ENCODE results near the gene COL4A1. TPM values are rescaled to one million over a fixed set of nuclear protein-coding genes. Genes with fewer than 3 reads are reported as not detected.

Gene COL4A1
- polyA plus RNA-seq, 1 donor (not counting 4 experiments of a cell fraction or from before 2014, with no cell fraction given): 22.3 TPM

DNA sequence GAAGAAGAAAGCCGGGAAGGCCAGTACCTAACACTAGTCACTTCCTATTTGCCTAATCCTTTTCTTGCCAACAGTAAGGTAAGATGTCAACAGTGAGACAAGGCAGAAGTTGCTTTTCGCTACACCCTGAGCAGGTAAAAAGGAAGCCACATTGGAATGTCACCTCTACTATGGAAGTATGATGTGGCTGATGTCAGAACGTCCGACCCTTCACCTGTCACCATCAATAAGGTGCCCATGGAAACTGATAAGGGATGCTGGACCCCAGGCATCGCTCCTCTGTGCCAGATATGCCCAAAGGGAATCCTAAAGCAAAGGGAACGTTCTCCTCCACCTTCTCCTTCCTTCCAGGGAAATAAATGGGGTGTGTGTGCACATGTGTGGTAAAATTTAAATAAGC is 34.3 kb downstream of the COL4A1 start:
- Histone ChIP-seq H3K27me3 (ENCODE audit: control insufficient read depth, extremely low read depth, insufficient read depth, low read length) (no peaks in the 10 kb centered on the region), H3K4me3 (ENCODE audit: control insufficient read depth in 2 of 3, extremely low read depth in 1 of 3, insufficient read depth in 2 of 3, low read depth in 1 of 3, low read length in 3 of 3) (no peak overlapping the region), H3K9me1 (ENCODE audit: control insufficient read depth, extremely low read depth, insufficient read depth, low read length) (no peaks in the 10 kb centered on the region), H2AFZ (ENCODE audit: control insufficient read depth, low read length) (no peak overlapping the region), H3K9me3 (ENCODE audit: control insufficient read depth, low read depth, low read length) (no peaks in the 10 kb centered on the region), H3K79me2 (ENCODE audit: control insufficient read depth, insufficient read depth, low read length) (peaks cover 25% of the 10 kb centered on the region), H3K36me3 (ENCODE audit: control insufficient read depth in 2 of 2, extremely low read depth in 1 of 2, insufficient read depth in 2 of 2, low read length in 2 of 2) (no peaks in the 10 kb centered on the region), H3K4me1 (ENCODE audit: control insufficient read depth, extremely low read depth, insufficient read depth, low read length) (no peaks in the 10 kb centered on the region), H3K27ac (ENCODE audit: control insufficient read depth, insufficient read depth, low read length) (no peak overlapping the region), H4K20me1 (ENCODE audit: control insufficient read depth, extremely low read depth, insufficient read depth, low read length) (no peaks in the 10 kb centered on the region), H3K4me2 (ENCODE audit: control insufficient read depth, extremely low read depth, insufficient read depth, low read depth, low read length) (no peak overlapping the region), H3K9ac (ENCODE audit: control insufficient read depth, extremely low read depth, insufficient read depth, low read length) (no peak overlapping the region)
- TF ChIP-seq EZH2 (IDR thresholded peaks at IDR 0.05; ENCODE audit: low read length): no peak
- TF ChIP-seq, protein P1, sequence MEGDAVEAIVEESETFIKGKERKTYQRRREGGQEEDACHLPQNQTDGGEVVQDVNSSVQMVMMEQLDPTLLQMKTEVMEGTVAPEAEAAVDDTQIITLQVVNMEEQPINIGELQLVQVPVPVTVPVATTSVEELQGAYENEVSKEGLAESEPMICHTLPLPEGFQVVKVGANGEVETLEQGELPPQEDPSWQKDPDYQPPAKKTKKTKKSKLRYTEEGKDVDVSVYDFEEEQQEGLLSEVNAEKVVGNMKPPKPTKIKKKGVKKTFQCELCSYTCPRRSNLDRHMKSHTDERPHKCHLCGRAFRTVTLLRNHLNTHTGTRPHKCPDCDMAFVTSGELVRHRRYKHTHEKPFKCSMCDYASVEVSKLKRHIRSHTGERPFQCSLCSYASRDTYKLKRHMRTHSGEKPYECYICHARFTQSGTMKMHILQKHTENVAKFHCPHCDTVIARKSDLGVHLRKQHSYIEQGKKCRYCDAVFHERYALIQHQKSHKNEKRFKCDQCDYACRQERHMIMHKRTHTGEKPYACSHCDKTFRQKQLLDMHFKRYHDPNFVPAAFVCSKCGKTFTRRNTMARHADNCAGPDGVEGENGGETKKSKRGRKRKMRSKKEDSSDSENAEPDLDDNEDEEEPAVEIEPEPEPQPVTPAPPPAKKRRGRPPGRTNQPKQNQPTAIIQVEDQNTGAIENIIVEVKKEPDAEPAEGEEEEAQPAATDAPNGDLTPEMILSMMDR (optimal IDR thresholded peaks at IDR 0.05 in 1 of 3, IDR thresholded peaks at IDR 0.05 in 1 of 3, conservative IDR thresholded peaks at IDR 0.05 in 1 of 3; ENCODE audit: extremely low read depth in 1 of 3, insufficient read depth in 2 of 3, low read length in 3 of 3): no peak
- no peak for DNase-seq (ENCODE audit: low read depth, low spot score)
- dilution Hi-C loops (cut with MboI; ENCODE audit: extremely low pct_ligation_motif_present, low sequenced_read_pairs): no loop called here
- FAIRE-seq: no peak

DNA sequence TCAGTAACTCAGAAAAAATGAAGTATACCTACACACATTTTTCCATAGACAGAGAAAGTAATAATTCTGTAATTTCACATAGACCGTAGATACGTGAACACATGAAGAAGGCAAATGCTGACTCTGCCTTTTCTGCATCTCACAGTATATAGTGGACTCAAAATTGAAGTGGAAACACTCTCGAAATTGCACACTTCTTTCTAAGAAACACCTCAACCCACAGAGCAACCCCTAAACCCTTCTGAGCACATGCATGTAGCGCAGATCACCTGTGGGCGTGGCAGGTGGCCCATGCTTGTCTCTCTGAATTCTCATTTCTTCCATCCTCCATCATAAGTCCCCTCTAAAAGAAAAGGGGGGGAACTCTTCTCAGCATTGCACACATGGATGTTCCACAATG is 34.7 kb downstream of the COL4A1 start:
- Histone ChIP-seq H3K9me1 (ENCODE audit: control insufficient read depth, extremely low read depth, insufficient read depth, low read length) (no peaks in the 10 kb centered on the region), H3K36me3 (ENCODE audit: control insufficient read depth in 2 of 2, extremely low read depth in 1 of 2, insufficient read depth in 2 of 2, low read length in 2 of 2) (no peaks in the 10 kb centered on the region), H3K9ac (ENCODE audit: control insufficient read depth, extremely low read depth, insufficient read depth, low read length) (no peak overlapping the region), H3K79me2 (ENCODE audit: control insufficient read depth, insufficient read depth, low read length) (peaks cover 24% of the 10 kb centered on the region), H3K4me2 (ENCODE audit: control insufficient read depth, extremely low read depth, insufficient read depth, low read depth, low read length) (no peak overlapping the region), H3K27me3 (ENCODE audit: control insufficient read depth, extremely low read depth, insufficient read depth, low read length) (no peaks in the 10 kb centered on the region), H3K9me3 (ENCODE audit: control insufficient read depth, low read depth, low read length) (no peaks in the 10 kb centered on the region), H3K4me3 (ENCODE audit: control insufficient read depth in 2 of 3, extremely low read depth in 1 of 3, insufficient read depth in 2 of 3, low read depth in 1 of 3, low read length in 3 of 3) (no peak overlapping the region), H4K20me1 (ENCODE audit: control insufficient read depth, extremely low read depth, insufficient read depth, low read length) (no peaks in the 10 kb centered on the region), H3K4me1 (ENCODE audit: control insufficient read depth, extremely low read depth, insufficient read depth, low read length) (no peaks in the 10 kb centered on the region), H3K27ac (ENCODE audit: control insufficient read depth, insufficient read depth, low read length) (no peak overlapping the region), H2AFZ (ENCODE audit: control insufficient read depth, low read length) (no peak overlapping the region)
- TF ChIP-seq EZH2 (IDR thresholded peaks at IDR 0.05; ENCODE audit: low read length): no peak
- TF ChIP-seq, protein P1 (optimal IDR thresholded peaks at IDR 0.05 in 1 of 3, IDR thresholded peaks at IDR 0.05 in 1 of 3, conservative IDR thresholded peaks at IDR 0.05 in 1 of 3; ENCODE audit: extremely low read depth in 1 of 3, insufficient read depth in 2 of 3, low read length in 3 of 3): no peak
- FAIRE-seq: no peak
- dilution Hi-C loops (cut with MboI; ENCODE audit: extremely low pct_ligation_motif_present, low sequenced_read_pairs): no loop called here
- DNase-seq (ENCODE audit: low read depth, low spot score): no peak

All from keratinocyte (primary cell).